Loucy (cell line): ENCODE data around the gene SYNM.

Experiments
- EZH2phosphoT487 ChIP-seq: fragments of 200-600 bp; IDR thresholded peaks from 2 replicates; pipeline ENCODE4 v1.6.1; 2018; ENCODE audit warnings: antibody characterized with exemption, mild to moderate bottlenecking, moderate library complexity, borderline replicate concordance
- TF ChIP-seq, protein P1 (sequence below): fragments of 200-600 bp; sonication (generic); conservative IDR thresholded peaks from 2 replicates; pipeline ENCODE4 v1.5.1; 2014; ENCODE audit warnings: mild to moderate bottlenecking, antibody characterized with exemption, low read length

DNA sequence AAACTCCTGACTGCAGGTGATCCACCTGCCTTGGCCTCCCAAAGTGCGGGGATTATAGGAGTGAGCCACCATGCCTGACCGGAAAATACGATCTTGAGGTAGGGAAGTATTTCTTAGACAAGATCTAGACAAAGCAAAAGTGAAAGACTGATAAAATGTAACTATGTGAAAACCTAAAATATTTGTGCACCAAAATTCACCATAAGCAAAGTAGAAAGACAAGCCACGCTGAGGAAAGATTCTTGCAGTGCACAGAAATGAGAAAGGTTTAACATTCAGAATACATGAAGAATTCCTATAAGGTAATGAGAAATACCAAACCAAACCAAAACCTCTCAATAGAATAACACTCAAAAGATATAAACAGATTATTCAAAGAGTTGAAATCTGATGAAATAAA is 35.7 kb downstream of the SYNM start:
- TF ChIP-seq, protein P1, sequence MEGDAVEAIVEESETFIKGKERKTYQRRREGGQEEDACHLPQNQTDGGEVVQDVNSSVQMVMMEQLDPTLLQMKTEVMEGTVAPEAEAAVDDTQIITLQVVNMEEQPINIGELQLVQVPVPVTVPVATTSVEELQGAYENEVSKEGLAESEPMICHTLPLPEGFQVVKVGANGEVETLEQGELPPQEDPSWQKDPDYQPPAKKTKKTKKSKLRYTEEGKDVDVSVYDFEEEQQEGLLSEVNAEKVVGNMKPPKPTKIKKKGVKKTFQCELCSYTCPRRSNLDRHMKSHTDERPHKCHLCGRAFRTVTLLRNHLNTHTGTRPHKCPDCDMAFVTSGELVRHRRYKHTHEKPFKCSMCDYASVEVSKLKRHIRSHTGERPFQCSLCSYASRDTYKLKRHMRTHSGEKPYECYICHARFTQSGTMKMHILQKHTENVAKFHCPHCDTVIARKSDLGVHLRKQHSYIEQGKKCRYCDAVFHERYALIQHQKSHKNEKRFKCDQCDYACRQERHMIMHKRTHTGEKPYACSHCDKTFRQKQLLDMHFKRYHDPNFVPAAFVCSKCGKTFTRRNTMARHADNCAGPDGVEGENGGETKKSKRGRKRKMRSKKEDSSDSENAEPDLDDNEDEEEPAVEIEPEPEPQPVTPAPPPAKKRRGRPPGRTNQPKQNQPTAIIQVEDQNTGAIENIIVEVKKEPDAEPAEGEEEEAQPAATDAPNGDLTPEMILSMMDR: no peak
- TF ChIP-seq EZH2phosphoT487: no peak
